Prostate gland (tissue), 2 donors: ENCODE data around the gene ACSM6.
"Not testable (repeated sequence)": the region's sequence is repeated elsewhere in the genome, so short reads cannot be mapped to it uniquely, and the experiment has no call there.

Experiments
- CTCF ChIP-seq, 4 experiments: fragments of 200-600 bp in 2 of 4; fragments of 450-650 bp in 2 of 4; sonication (generic) in 2 of 4; IDR thresholded peaks; 1 replicate in 3 of 4; 2 replicates in 1 of 4; pipeline ENCODE4 v1.5.1; 2016 to 2019; ENCODE audit warnings: antibody characterized with exemption in 4 of 4, mild to moderate bottlenecking in 2 of 4, moderate library complexity in 2 of 4
- POLR2A ChIP-seq: fragments of 450-650 bp; IDR thresholded peaks from one replicate; pipeline ENCODE4 v1.6.1; 2016; ENCODE audit warnings: antibody characterized with exemption, mild to moderate bottlenecking
- POLR2AphosphoS5 ChIP-seq: sonication (generic); formaldehyde crosslinking; IDR thresholded peaks from one replicate; pipeline ENCODE4 v1.6.1; 2017; ENCODE audit warnings: antibody characterized with exemption

GRCh38 chr10:95230677-95231586 lies 36.9 kb downstream of the ACSM6 start:
- TF ChIP-seq CTCF (IDR thresholded peaks at IDR 0.05); POLR2A; POLR2AphosphoS5: not testable (repeated sequence)
